Measurements from ENCODE around the gene STAB2.

Gene STAB2

DNA sequence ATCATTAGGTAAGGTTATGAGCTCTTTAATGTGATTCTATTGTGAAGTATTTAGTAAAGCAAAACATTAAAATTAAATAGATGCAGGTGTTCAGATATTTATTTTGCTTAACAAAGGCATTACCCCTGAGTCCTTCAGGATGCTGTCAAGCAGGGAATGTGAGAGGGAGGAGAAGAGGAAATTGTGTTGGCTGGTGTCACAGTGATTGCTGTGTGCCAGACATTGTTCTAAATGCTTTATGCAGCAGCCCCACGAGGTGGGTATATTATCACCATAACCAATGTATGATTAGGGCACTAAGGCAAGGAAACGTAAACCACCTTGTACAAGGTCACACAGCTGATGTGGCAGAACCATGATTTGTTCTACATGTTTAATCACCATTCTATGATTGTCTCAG is 80.1 kb downstream of the STAB2 start:
- Histone ChIP-seq H3K36me3 (ENCODE audit: low read length) (no peaks in the 10 kb centered on the region), H3K9me2 (replicated peaks; ENCODE audit: insufficient read depth, low read length) (no peaks in the 10 kb centered on the region), H3K9ac (ENCODE audit: low read length) (no peak overlapping the region), H2AFZ (ENCODE audit: low read depth, low read length, severe bottlenecking) (no peak overlapping the region), H3K9me3 (ENCODE audit: insufficient read depth, low read length) (no peaks in the 10 kb centered on the region), H3K27ac (ENCODE audit: low read depth, low read length) (no peak overlapping the region), H3K79me2 (ENCODE audit: insufficient read depth, low read length) (no peaks in the 10 kb centered on the region), H3K4me2 (ENCODE audit: low read depth, low read length, poor library complexity, severe bottlenecking) (no peak overlapping the region), H4K20me1 (ENCODE audit: low read depth, low read length) (no peaks in the 10 kb centered on the region), H3F3A (ENCODE audit: insufficient read depth) (no peaks in the 10 kb centered on the region), H3K27me3 (ENCODE audit: low read length) (no peaks in the 10 kb centered on the region), H3K4me3 (ENCODE audit: insufficient read depth, low read length, poor library complexity, severe bottlenecking) (no peak overlapping the region)
- TF ChIP-seq, protein P1, sequence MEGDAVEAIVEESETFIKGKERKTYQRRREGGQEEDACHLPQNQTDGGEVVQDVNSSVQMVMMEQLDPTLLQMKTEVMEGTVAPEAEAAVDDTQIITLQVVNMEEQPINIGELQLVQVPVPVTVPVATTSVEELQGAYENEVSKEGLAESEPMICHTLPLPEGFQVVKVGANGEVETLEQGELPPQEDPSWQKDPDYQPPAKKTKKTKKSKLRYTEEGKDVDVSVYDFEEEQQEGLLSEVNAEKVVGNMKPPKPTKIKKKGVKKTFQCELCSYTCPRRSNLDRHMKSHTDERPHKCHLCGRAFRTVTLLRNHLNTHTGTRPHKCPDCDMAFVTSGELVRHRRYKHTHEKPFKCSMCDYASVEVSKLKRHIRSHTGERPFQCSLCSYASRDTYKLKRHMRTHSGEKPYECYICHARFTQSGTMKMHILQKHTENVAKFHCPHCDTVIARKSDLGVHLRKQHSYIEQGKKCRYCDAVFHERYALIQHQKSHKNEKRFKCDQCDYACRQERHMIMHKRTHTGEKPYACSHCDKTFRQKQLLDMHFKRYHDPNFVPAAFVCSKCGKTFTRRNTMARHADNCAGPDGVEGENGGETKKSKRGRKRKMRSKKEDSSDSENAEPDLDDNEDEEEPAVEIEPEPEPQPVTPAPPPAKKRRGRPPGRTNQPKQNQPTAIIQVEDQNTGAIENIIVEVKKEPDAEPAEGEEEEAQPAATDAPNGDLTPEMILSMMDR (IDR thresholded peaks at IDR 0.05; ENCODE audit: insufficient read depth, low read length, poor library complexity, severe bottlenecking): no peak
- TF ChIP-seq EZH2phosphoT487 (conservative IDR thresholded peaks at IDR 0.05; ENCODE audit: low read length): no peak

DNA sequence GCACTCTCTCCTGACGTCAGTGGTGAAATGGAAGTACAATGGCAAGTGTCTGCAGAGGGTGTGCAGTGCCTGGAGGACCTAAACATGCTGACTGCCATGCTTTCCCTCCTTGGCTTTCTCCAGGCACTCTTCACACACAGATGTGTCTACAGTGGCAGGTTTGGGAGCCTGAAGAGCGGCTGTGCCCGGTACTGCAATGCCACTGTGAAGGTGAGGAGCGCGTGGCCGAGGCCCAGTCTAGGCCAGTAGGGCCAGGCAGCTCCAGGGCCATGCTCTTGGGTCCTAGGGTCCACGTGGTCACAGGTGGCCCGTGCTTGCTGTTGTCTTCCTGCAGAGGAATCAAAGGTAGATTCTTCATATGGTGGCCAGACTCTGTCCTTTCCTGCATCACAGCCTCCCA is 81.4 kb downstream of the STAB2 start:
- TF ChIP-seq, protein P1 (IDR thresholded peaks at IDR 0.05; ENCODE audit: insufficient read depth, low read length, poor library complexity, severe bottlenecking): no peak
- no peak for TF ChIP-seq EZH2phosphoT487 (conservative IDR thresholded peaks at IDR 0.05; ENCODE audit: low read length)
- no peak overlapping the region for H3K9ac ChIP-seq (ENCODE audit: low read length)
- no peaks in the 10 kb centered on the region for H3K9me3 ChIP-seq (ENCODE audit: insufficient read depth, low read length)
- no peaks in the 10 kb centered on the region for H3K27me3 ChIP-seq (ENCODE audit: low read length)
- no peak overlapping the region for H3K27ac ChIP-seq (ENCODE audit: low read depth, low read length)
- H3K79me2 ChIP-seq (ENCODE audit: insufficient read depth, low read length): no peaks in the 10 kb centered on the region
- no peaks in the 10 kb centered on the region for H4K20me1 ChIP-seq (ENCODE audit: low read depth, low read length)
- no peaks in the 10 kb centered on the region for H3K36me3 ChIP-seq (ENCODE audit: low read length)
- H3F3A ChIP-seq (ENCODE audit: insufficient read depth): no peaks in the 10 kb centered on the region
- H3K4me3 ChIP-seq (ENCODE audit: insufficient read depth, low read length, poor library complexity, severe bottlenecking): no peak overlapping the region
- H3K4me2 ChIP-seq (ENCODE audit: low read depth, low read length, poor library complexity, severe bottlenecking): no peak overlapping the region
- H3K9me2 ChIP-seq (replicated peaks; ENCODE audit: insufficient read depth, low read length): no peaks in the 10 kb centered on the region
- H2AFZ ChIP-seq (ENCODE audit: low read depth, low read length, severe bottlenecking): no peak overlapping the region

DNA sequence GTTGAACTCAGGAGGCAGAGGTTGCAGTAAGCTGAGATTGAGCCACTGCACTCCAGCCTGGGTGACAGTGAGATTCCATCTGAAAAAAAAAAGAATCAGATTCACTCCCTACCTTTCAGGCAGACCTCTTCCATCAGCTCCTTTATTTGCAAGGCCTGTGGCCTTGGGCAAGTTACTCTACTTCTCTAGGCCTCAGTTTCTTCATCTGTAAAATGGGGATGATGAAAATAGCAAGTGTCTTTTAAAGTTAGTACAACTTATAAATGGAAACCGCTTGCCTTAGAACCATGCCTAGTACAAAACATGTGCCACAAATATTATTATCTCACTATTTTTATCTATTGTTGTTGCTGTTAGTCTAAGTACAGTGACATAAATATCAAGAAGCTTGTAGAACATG is 84.3 kb downstream of the STAB2 start:
- H3K9ac ChIP-seq (ENCODE audit: low read length): no peak overlapping the region
- no peak overlapping the region for H3K27ac ChIP-seq (ENCODE audit: low read depth, low read length)
- no peak overlapping the region for H3K4me2 ChIP-seq (ENCODE audit: low read depth, low read length, poor library complexity, severe bottlenecking)
- no peaks in the 10 kb centered on the region for H3K36me3 ChIP-seq (ENCODE audit: low read length)
- H3K79me2 ChIP-seq (ENCODE audit: insufficient read depth, low read length): no peaks in the 10 kb centered on the region
- no peaks in the 10 kb centered on the region for H3F3A ChIP-seq (ENCODE audit: insufficient read depth)
- TF ChIP-seq, protein P1 (IDR thresholded peaks at IDR 0.05; ENCODE audit: insufficient read depth, low read length, poor library complexity, severe bottlenecking): no peak
- no peak for TF ChIP-seq EZH2phosphoT487 (conservative IDR thresholded peaks at IDR 0.05; ENCODE audit: low read length)
- H3K9me3 ChIP-seq (ENCODE audit: insufficient read depth, low read length): no peaks in the 10 kb centered on the region
- H3K9me2 ChIP-seq (replicated peaks; ENCODE audit: insufficient read depth, low read length): no peaks in the 10 kb centered on the region
- no peaks in the 10 kb centered on the region for H3K27me3 ChIP-seq (ENCODE audit: low read length)
- no peak overlapping the region for H3K4me3 ChIP-seq (ENCODE audit: insufficient read depth, low read length, poor library complexity, severe bottlenecking)
- no peak overlapping the region for H2AFZ ChIP-seq (ENCODE audit: low read depth, low read length, severe bottlenecking)
- no peaks in the 10 kb centered on the region for H4K20me1 ChIP-seq (ENCODE audit: low read depth, low read length)

Measured in SU-DHL-6 (cell line).